Sigmoid colon (tissue), 7 donors: ENCODE results near the gene TSTD2. TPM values are rescaled to one million over a fixed set of nuclear protein-coding genes. Genes with fewer than 3 reads are reported as not detected.

Source experiments
- DNase-seq: peaks from one replicate; pipeline ENCODE4 v3.0.0-alpha.2; 2019
- H3K27ac ChIP-seq, 4 donors: fragments of 200-600 bp; sonication (generic); one replicate each; pipeline ENCODE4 v1.5.1; 2016 to 2019; ENCODE audit warnings: mild to moderate bottlenecking in 1 of 4
- H3K27me3 ChIP-seq, 3 donors: fragments of 200-600 bp; sonication (generic); one replicate each; pipeline ENCODE4 v1.5.1; 2019; ENCODE audit warnings: mild to moderate bottlenecking in 1 of 3
- H3K36me3 ChIP-seq, 4 donors: fragments of 200-600 bp; sonication (generic); one replicate each; pipeline ENCODE4 v1.5.1; 2016 to 2019
- H3K4me1 ChIP-seq, 4 donors: fragments of 200-600 bp; sonication (generic); one replicate each; pipeline ENCODE4 v1.5.1; 2017 to 2019
- H3K4me3 ChIP-seq, 4 donors: fragments of 200-600 bp; sonication (generic); one replicate each; pipeline ENCODE4 v1.5.1; 2017 to 2019; ENCODE audit warnings: mild to moderate bottlenecking in 2 of 4, moderate library complexity in 1 of 4
- H3K9me3 ChIP-seq, 4 donors: fragments of 200-600 bp in 3 of 4; sonication (generic) in 3 of 4; one replicate each; pipeline versions ENCODE4 v1.5.1 to v1.6.1; 2013 to 2019
- CTCF ChIP-seq, 4 experiments: fragments of 450-650 bp in 3 of 4; fragments of 200-600 bp in 1 of 4; IDR thresholded peaks; one replicate each; pipeline ENCODE4 v1.5.1; 2016 to 2019; ENCODE audit warnings: antibody characterized with exemption in 4 of 4, mild to moderate bottlenecking in 3 of 4, moderate library complexity in 2 of 4
- EP300 ChIP-seq, 4 donors: sonication (generic); formaldehyde crosslinking; IDR thresholded peaks; one replicate each; pipeline ENCODE4 v1.6.1; 2017; ENCODE audit warnings: antibody characterized with exemption in 4 of 4
- POLR2A ChIP-seq, 2 donors: fragments of 450-650 bp; IDR thresholded peaks; one replicate each; pipeline ENCODE4 v1.6.1; 2016; ENCODE audit warnings: antibody characterized with exemption in 2 of 2, mild to moderate bottlenecking in 2 of 2, moderate library complexity in 2 of 2
- POLR2AphosphoS5 ChIP-seq, 4 donors: sonication (generic); formaldehyde crosslinking; IDR thresholded peaks; one replicate each; pipeline ENCODE4 v1.6.1; 2017; ENCODE audit warnings: antibody characterized with exemption in 4 of 4
- WGBS, 2 donors: extraction: QIAGEN DNeasy Blood & Tissue Kit; methylation state at CpG; one replicate each; pipeline ENCODE4 v1.1.7; 2013; 5-methylcytosine and 5-hydroxymethylcytosine counted together
- intact Hi-C: fragments of 100-400 bp; cut with DNase I; formaldehyde crosslinking; loops from one replicate; pipeline ENCODE4 v1.15.1; 2023
- polyA plus RNA-seq, 3 donors: library from polyadenylated mRNA; stranded (reverse); fragments of 200-250 nt; gene quantifications; one replicate each; pipeline ENCODE4 v1.2.3, GENCODE V29; 2013
- total RNA-seq, 4 donors: library from RNA; depleted of rRNA; stranded (reverse); fragments of >200 nt; gene quantifications; one replicate each; pipeline ENCODE4 v1.1.0, GENCODE V29; 2016
- donor health status: healthy with polysubstance abuse.
- donor health status: Bipolar disorder and iron deficiency.
- donor health status: healthy.

Gene TSTD2
- total and polyA plus RNA-seq, 7 donors: 8.4 to 31.2 (median 15.5) TPM

GRCh38 chr9:97596906-97597305, 36.3 kb downstream of the TSTD2 start:
- Histone ChIP-seq H3K4me3 (no peak overlapping the region), H3K27ac (peak overlapping the region; percentile 55 to 77 (median 62)), H3K9me3 (no peaks in the 10 kb centered on the region), H3K27me3 (no peaks in the 10 kb centered on the region), H3K36me3 (peaks cover 12 to 38% (median 26%) of the 10 kb centered on the region in 4 donors), H3K4me1 (peaks cover 0 to 55% (median 39%) of the 10 kb centered on the region in 4 donors)
- WGBS, 2 donors: 78 to 84% methylated on average over 4 of the region's 4 CpGs
- TF ChIP-seq POLR2A (IDR thresholded peaks at IDR 0.05) (no peak), POLR2AphosphoS5 (IDR thresholded peaks at IDR 0.05) (no peak), EP300 (IDR thresholded peaks at IDR 0.05) (no peak), CTCF (IDR thresholded peaks at IDR 0.05) (no peak)
- no peak for DNase-seq
- intact Hi-C loops: no loop called here

- TF ChIP-seq EP300 (IDR thresholded peaks at IDR 0.05) (peak in 3 of 4 donors; percentile 36 to 78 (median 50)), POLR2AphosphoS5 (IDR thresholded peaks at IDR 0.05) (peak; percentile 18 to 78 (median 63)), CTCF (IDR thresholded peaks at IDR 0.05) (no peak)
- 78 to 88% methylated on average over 11 of the region's 11 CpGs for WGBS, 2 donors
Observed at GRCh38 chr9:97594381-97594921, 38.7 kb downstream of the TSTD2 start.

GRCh38 chr9:97593960-97594359, 39.2 kb downstream of the TSTD2 start:
- Histone ChIP-seq H3K36me3 (peaks cover 0 to 21% (median 6%) of the 10 kb centered on the region in 4 donors), H3K27ac (peak overlapping the region; percentile 50 to 77 (median 76)), H3K27me3 (no peaks in the 10 kb centered on the region), H3K4me1 (peaks cover 0 to 53% (median 39%) of the 10 kb centered on the region in 4 donors), H3K4me3 (no peak overlapping the region), H3K9me3 (no peaks in the 10 kb centered on the region)
- no peak for DNase-seq
- TF ChIP-seq POLR2A (IDR thresholded peaks at IDR 0.05): no peak
- TF ChIP-seq POLR2AphosphoS5 (IDR thresholded peaks at IDR 0.05): no peak
- TF ChIP-seq CTCF (IDR thresholded peaks at IDR 0.05): no peak
- TF ChIP-seq EP300 (IDR thresholded peaks at IDR 0.05): no peak
- intact Hi-C loops: loop anchor here (5.0 kb wide), 2 partner anchors 62 to 77 kb away; no protein-coding TSS in a partner anchor
- WGBS, 2 donors: 77 to 88% methylated on average over 4 of the region's 4 CpGs

More at GRCh38 chr9:97594381-97594921, 38.7 kb downstream of the TSTD2 start:
- Histone ChIP-seq H3K4me3 (no peak overlapping the region), H3K4me1 (peaks cover 0 to 55% (median 39%) of the 10 kb centered on the region in 4 donors), H3K27me3 (no peaks in the 10 kb centered on the region), H3K36me3 (peaks cover 0 to 23% (median 7%) of the 10 kb centered on the region in 4 donors), H3K9me3 (no peaks in the 10 kb centered on the region), H3K27ac (peak overlapping the region; percentile 50 to 77 (median 76))
- intact Hi-C loops: loop anchor here (5.0 kb wide), 2 partner anchors 62 to 77 kb away; no protein-coding TSS in a partner anchor
- peak; percentile 89 for DNase-seq

- TF ChIP-seq POLR2A (IDR thresholded peaks at IDR 0.05) (no peak), POLR2AphosphoS5 (IDR thresholded peaks at IDR 0.05) (no peak), EP300 (IDR thresholded peaks at IDR 0.05) (no peak), CTCF (IDR thresholded peaks at IDR 0.05) (no peak)
- no peaks in the 10 kb centered on the region for H3K27me3 ChIP-seq
- no peak overlapping the region for H3K27ac ChIP-seq
- no peak overlapping the region for H3K4me3 ChIP-seq
- no peaks in the 10 kb centered on the region for H3K9me3 ChIP-seq
- WGBS, 2 donors: 83 to 90% methylated on average over 1 of the region's 1 CpG
- intact Hi-C loops: loop anchor here (5.0 kb wide), 2 partner anchors 60 to 75 kb away; no protein-coding TSS in a partner anchor
- no peak for DNase-seq
- H3K36me3 ChIP-seq: peaks cover 0 to 28% (median 6%) of the 10 kb centered on the region in 4 donors
- peaks cover 0 to 36% (median 30%) of the 10 kb centered on the region in 4 donors for H3K4me1 ChIP-seq
Observed at GRCh38 chr9:97592126-97592525, 41.0 kb downstream of the TSTD2 start.
